ENCODE data around the gene RTN4R. TPM values are rescaled to one million over a fixed set of nuclear protein-coding genes. Genes with fewer than 3 reads are reported as not detected.

Gene RTN4R
- polyA plus RNA-seq, 1 donor, result 25.1 TPM

DNA sequence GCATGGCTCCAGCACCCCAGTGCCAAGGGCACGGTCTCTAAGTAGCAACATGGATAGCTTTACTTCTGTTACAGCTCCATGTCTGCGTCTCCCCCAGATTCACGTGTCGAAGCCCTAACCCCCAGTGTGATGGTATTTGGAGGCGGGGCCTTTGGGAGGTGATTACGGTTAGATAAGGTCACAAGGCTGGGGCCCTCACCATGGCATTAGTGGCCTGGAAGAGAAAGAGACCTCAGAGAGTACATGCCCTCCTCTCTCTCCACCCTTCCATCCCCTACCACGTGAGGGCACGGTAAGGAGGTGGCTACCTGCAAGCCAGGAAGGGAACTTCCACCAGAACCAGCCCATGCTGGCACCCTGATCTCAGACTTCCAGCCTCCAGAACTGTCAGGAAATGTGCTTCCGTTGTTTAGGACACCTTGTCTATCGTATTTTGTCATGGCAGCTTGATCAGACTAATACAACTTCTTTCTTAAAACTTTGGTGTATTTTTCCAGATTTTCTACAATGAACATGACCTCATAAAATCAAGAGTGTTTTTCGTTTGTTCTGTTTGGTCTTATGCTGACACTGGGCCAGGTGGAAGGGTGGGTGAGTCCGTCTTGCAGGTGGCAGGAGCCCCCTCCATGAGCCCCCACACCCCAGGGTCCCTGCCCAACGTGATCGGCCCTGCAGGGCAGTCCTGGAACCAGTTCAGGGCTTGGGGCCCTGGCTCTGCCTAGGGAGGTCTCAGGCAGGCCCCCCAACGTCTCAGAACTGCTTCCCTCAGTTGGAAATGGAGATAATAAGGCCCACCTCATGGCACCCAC, 10.7 kb downstream of the RTN4R start:
- no peak for DNase-seq

- DNase-seq, result no peak
Measured at GRCh38 chr22:20256551-20257211, 11.4 kb downstream of the RTN4R start.

DNA sequence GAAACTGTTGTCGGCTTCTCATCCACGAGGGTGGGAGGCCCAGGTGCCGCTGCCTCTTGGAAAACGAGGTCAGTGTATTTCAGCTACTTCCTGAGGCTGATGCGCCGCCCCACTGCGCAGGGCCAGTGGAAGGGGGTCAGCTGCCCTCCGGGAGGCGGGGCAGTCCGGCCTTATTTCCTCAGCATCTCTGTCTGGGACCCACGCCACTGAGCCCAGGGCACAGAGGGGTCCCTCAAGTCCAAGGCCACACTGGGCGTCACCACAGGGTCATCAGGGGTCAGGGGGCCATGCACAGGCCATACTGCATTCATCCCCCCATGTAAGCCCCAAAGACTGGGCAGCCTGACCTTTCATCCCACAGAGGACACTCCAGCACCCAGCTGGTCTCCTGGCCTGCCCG, 12.1 kb downstream of the RTN4R start:
- DNase-seq, result no peak

DNA sequence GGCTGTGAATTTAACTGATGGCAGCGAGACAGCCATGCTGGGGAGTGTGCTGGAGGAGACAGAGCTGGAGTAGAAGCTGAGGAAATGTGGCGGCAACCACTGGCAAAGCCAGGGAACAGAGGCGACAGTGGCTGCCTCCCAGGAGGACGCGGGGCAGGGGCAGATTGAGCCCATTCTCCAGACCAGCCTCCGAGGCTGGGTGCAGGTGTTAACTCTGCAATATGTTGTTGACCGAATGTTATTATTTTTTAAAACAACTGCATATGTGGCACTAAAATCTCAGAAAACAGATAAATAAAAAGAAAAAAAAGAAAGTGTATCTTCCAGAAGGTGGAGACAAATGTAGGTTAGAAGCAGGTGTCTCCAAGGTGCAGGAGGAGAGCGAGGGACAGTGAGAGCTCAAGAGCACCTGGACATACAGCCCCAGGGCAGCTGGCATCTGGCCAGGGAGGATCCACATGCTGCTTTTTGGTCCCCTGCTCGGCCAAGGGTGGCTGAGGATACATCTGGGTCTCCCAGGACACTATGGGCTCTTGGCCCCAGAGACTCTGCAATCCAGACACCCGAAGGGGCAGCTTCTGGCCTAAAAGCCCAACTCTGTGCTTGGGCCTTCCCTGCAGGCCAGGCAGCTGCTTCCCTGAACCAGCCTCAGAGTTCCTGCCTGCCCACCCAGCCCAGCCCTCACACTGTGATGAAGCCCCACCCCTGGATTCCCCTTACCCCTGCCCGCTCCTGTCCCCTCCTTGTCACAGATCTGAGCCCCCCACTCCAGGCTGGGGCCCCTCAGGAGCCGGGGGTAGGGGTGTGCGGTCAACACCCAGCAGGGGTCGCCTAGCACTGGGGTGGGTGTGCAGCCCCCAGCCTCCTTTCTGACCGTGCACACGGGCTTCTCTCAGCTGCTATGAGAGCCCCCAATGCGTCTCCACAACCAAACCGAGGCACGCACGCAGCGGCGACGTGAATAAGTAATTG, 12.9 kb downstream of the RTN4R start:
- DNase-seq, result no peak

GRCh38 chr22:20253161-20253560, 15.0 kb downstream of the RTN4R start:
- no peak for DNase-seq

GRCh38 chr22:20251981-20252380, 16.1 kb downstream of the RTN4R start:
- no peak for DNase-seq

DNA sequence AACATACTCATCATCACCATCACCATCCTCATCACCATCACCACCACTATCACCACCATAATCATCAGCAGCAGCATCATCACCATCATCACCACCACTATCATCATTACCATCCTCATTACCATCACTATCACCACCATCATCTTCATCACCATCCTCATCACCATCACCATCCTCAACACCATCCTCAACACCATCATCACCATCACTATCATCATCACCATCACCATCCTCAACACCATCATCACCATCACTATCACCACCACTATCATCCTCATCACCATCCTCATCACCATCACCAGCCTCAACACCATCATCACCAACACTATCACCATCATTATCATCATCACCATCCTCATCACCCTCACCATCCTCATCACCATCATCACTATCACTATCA, 16.6 kb downstream of the RTN4R start:
- DNase-seq, result no peak

DNA sequence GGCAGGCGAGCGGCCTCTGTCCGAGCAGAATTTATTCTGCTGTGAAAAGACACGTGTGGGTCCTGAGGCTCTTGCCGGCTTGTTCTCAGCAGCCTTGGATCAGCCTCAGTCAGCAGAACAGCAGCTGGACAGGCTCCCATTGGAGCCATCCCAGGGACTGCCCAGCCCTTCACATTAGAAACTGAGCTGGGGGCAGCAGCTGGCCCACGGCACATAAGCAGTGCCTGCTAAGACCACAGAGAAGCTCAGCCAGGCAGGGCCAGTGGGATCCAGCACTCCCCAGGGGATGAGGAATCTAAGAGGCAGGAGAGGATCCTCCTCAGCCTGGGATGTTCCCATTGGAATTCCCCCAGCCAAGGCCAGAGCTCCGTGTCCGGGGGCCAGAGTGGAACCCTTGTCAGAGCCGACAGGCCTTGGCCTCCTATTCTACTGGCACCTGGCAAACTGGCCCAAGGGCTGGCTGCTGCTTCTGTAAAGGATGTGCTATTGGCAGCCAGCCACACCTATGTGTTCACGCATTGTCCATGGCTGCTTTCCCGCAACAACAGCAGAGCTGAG, 18.2 kb downstream of the RTN4R start:
- DNase-seq, result peak; percentile 83

DNA sequence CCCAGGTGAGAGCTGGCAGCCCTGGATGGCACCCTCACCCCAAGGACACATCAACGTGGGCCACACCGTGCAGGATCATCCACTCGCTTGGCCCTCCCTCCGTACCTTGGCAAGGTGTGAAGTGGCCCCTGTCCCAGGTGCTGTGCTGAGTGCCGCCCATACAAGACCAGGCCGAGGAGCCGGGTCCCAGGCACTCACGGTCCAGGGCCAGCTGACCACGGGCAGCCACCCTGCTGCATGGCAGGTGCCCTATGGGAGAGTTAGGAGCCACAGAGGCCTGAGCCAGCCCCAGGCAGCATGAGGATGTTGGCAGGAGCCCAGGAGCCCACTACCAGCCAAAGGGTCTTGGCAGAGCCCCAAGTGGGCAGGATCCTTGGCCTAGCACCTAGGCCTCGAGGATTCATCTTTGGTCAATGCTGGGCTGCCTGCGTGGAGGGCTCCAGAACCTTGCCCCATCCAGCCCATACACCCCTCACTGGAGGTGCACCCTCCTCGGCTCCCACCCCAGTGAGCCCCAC, 19.6 kb downstream of the RTN4R start:
- no peak for DNase-seq

GRCh38 chr22:20247608-20248171, 20.4 kb downstream of the RTN4R start:
- DNase-seq, result no peak

GRCh38 chr22:20247010-20247505, 21.1 kb downstream of the RTN4R start:
- no peak for DNase-seq

DNA sequence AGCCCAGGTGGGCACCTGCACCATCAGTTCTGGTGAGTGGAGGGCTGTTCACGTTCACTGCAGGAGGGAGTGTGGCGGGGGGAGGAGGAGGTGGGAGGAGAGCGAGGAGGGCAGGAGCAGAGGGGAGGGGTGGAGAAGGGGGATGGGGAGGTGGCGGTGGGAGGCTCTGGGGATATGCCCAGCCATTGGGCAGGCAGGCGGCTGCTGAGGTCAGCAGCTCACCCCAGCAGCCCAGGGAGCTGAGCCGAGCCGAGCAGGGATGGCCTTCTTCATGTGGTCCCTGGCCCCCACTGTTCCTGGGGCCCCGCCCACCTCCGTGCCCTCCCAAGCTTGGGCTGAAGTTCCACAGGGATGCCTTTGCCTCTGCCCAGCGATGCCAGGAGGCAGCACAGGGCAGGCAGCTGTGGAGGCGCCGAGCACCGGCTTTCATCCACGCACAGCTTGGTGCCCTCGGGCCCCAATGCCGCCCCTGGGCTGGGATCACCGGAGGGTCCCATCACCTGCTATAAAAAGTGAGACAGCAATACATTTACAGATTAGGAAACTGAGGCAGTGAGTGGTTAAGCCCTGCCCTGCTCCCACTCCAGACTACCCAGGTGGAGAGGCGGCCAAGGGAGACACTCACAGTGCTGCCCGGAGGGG, 21.6 kb downstream of the RTN4R start:
- no peak for DNase-seq

GRCh38 chr22:20245577-20246367, 22.3 kb downstream of the RTN4R start:
- DNase-seq, result no peak

DNA sequence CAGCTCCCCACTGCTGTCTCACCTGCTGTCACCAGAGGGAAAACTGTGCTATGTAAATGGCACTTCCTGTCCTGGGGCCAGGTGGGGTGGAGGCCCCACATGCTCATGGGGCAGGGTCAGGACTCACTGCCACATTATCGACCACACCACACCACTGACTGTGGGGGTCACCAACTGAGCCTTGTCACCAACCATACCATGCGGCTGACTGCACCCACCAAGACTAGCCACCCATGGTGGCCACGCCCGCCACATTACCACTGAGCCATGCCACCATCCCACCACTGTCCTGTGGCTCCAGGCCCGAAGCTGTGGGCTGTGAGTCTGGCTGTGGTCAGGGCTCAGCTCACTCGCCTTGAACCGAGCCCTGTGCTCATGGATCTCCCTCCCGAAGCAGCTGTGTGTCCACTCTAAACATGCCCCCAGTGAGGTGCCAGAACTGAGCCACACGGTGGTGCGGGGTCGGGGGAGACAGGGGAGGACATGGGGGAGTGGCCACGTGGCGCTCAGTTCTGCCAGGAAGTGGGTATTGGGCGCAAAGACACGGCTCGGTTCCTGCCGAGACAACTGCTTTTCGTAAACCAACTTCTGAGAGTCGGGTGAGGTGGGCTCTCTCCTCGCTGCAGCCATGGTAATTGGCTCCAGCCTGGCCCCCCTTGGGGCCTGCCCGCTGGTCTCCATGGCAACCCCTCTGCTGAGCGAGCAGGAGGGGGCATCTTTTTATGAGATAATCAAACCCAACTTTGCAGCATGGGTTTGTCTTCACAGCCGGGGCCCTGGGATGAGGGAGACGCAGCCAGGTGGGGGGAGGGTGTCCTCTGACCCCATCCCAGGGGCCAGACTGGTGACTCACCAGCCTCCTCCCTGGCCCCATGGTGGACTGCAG, 23.2 kb downstream of the RTN4R start:
- DNase-seq, result no peak

DNA sequence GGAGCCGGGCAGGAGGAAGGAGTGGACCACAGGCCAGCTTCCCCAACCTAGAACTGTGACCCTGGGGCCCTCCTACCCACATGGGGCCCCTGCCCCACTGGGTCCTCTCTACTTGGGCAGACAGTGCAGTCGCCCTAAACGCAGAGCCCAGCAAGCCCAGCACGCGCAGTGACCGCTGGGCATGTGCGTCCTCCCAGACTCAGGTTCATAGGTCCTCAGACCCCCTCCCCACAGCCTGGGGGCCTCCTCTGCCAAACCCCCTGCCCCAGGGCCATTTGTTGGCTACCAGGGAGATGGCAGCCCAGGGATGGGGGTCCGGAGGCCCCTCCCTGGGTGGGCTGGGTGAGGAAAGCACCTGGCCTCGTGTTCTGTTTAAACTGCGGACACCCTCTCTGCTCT, 23.9 kb downstream of the RTN4R start:
- no peak for DNase-seq

DNA sequence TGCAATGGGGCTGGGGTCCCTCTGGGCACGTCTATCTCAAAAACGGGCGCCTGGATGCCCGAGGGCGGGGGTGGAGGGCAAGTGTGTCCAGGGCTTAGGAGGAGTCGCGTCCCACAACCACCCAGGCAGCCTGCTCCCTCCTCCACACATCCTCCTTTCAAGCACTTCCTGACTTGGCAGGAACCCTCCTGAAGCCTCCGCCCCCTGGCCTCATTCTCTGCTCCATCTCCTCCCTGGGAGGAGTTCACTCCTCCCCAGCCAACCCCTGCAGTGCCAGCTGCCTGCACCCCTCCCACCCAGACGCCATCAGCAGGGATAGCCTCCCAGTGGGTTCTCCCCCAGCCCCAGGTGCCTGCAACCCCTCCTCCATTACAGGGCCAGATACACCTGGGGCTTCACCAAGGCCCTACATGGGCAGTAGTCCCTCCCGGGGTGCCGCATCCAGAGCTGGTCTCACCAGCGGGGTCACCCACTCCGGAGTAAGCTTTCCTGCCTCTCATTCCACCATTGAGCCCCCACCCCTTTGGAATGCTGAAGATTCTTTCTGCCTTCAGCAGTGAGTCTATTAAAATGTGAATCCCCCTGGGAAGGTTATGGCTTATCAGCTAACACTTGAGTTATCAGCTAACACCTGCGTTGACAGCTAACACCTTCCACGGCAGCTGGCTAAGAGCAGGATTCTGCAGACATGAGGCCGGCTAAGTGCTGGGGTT, 24.4 kb downstream of the RTN4R start:
- peak; percentile 85 for DNase-seq

DNA sequence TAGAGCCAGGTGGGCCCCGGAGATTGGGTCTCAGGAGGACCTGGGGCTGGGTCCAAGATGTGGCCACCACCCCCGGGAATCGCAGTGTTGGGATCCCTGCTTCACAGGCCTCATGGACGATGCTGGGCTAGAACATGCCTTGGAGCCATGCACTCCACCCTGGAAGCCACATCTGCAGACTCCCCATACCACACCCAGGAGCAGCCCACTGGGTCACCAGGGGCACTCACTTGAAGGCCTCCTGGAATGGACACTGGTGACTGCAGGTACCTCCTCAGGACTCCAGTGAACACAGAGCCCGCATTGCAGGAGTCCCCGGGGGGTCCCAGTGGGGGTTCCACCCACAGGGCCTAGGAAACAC, 25.0 kb downstream of the RTN4R start:
- DNase-seq, result no peak

- no peak for DNase-seq
Measured at GRCh38 chr22:20242393-20243175, 25.5 kb downstream of the RTN4R start.
